Keratinocyte (primary cell): Measurements from ENCODE around the gene C16orf96.

ENCODE experiments used
- EZH2 ChIP-seq: IDR thresholded peaks from one replicate; pipeline ENCODE4 v1.6.1; 2012; ENCODE audit warnings: inconsistent platforms, mild to moderate bottlenecking, low read length, moderate library complexity
- TF ChIP-seq, protein P1 (sequence below), 3 experiments: IDR thresholded peaks in 1 of 3; conservative IDR thresholded peaks in 1 of 3; optimal IDR thresholded peaks in 1 of 3; 2 replicates in 2 of 3; 3 replicates in 1 of 3; pipeline versions ENCODE3 to v1.5.1; 2011; ENCODE audit warnings: low read length in 3 of 3, mild to moderate bottlenecking in 3 of 3, moderate library complexity in 2 of 3, control low read depth in 1 of 3, inconsistent platforms in 1 of 3; ENCODE audit not compliant: insufficient read depth in 2 of 3; ENCODE audit errors: extremely low read depth in 1 of 3

DNA sequence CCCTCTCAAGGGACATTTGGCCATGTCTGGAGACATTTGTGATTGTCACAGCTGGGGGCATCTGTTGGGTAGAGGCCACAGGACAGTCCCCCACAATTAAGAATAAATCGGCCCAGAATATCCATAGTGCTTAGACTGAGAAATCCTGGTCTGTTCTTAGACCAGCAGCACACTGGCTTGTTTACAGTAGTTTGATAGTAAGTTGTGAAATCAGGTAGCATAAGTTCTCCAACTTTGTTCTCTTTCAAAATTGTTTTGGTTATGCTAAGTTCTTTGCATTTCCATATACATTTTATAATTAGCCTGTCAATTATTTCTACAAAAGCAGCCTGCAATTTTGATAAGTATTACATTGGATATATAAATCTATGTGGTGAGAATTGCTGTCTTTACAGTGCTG, 75.3 kb downstream of the C16orf96 start:
- TF ChIP-seq, protein P1, sequence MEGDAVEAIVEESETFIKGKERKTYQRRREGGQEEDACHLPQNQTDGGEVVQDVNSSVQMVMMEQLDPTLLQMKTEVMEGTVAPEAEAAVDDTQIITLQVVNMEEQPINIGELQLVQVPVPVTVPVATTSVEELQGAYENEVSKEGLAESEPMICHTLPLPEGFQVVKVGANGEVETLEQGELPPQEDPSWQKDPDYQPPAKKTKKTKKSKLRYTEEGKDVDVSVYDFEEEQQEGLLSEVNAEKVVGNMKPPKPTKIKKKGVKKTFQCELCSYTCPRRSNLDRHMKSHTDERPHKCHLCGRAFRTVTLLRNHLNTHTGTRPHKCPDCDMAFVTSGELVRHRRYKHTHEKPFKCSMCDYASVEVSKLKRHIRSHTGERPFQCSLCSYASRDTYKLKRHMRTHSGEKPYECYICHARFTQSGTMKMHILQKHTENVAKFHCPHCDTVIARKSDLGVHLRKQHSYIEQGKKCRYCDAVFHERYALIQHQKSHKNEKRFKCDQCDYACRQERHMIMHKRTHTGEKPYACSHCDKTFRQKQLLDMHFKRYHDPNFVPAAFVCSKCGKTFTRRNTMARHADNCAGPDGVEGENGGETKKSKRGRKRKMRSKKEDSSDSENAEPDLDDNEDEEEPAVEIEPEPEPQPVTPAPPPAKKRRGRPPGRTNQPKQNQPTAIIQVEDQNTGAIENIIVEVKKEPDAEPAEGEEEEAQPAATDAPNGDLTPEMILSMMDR (optimal IDR thresholded peaks at IDR 0.05 in 1 of 3, IDR thresholded peaks at IDR 0.05 in 1 of 3, conservative IDR thresholded peaks at IDR 0.05 in 1 of 3; ENCODE audit: extremely low read depth in 1 of 3, insufficient read depth in 2 of 3, low read length in 3 of 3) = no peak
- TF ChIP-seq EZH2 = no peak
